HPDE6-E6E7 (cell line): Measurements from ENCODE around the gene TMEM185B.
"Not testable (repeated sequence)": the region's sequence is repeated elsewhere in the genome, so short reads cannot be mapped to it uniquely, and the experiment has no call there.

ENCODE experiments used
- DNase-seq: peaks from one replicate; pipeline ENCODE4 v3.0.0; 2011; ENCODE audit warnings: missing footprints; ENCODE audit errors: extremely low spot score

The TMEM185B gene

GRCh38 chr2:120223034-120223912 is at the start of gene TMEM185B:
TSS of gene TMEM185B (minus strand) at chr2:120223400. CDS start at chr2:120222976, 424 bp downstream.
- DNase-seq, result peak; percentile 82

- DNase-seq, result no peak
These were observed 48.6 kb upstream of the TMEM185B start for GRCh38 chr2:120271711-120272379.

DNA sequence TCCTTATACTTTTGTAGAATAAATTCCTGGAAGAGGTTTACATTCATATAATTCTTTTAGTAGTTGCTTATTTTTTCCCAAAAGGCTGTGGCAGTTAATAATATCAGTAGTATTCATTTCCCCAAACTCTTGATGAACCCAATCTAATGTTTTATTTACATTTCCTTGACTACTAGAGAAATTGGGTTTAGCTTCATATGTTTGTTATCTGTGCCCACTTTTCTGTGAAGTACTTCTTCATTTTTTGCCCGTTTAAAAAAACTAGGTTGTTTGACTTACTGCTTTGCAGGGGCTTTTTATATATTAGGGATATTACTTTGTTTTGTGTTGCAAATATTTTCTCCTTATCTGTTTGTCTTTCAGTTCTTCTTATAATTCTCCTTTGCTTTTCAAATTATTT is 46.6 kb upstream of the TMEM185B start:
- no peak for DNase-seq

GRCh38 chr2:120269076-120269744 is 46.0 kb upstream of the TMEM185B start:
- no peak for DNase-seq

DNA sequence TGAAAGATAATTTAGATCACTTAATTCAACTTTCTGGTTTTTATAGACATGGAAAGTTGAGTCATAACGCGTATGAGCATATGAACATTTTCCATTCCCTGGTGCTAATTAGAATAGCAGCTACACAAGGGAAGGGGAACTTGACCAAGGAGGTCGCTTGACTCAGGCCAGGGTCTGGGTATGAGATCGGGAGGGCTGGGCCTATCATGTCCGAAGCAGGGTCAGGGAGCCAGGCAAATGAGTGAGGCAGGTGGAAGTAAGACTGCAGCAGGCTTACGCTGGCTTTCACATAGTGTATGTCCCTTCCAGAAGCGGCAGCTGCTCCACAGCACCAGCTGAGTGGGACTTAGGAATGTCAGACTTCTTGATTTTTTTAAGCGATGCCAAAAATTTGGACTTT is 44.1 kb upstream of the TMEM185B start:
- DNase-seq, result no peak

DNA sequence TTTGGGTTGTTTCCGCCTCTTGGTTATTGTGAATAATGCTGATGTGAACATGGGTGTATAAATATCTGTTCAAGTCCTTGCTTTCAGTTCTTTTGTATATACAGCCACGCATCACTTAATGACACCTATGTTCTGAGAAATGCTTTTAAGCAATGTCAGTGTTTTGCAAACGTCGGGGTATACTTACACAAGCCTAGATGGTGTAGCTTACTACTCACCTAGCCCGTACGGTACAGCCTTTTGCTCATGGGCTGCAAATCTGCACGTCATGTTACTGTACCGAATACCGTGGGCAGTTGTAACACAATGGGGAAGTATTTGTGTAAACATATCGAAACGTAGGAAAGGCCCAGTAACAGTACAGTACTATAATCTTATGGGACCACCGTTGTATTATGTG is 41.8 kb upstream of the TMEM185B start:
- no peak for DNase-seq

DNA sequence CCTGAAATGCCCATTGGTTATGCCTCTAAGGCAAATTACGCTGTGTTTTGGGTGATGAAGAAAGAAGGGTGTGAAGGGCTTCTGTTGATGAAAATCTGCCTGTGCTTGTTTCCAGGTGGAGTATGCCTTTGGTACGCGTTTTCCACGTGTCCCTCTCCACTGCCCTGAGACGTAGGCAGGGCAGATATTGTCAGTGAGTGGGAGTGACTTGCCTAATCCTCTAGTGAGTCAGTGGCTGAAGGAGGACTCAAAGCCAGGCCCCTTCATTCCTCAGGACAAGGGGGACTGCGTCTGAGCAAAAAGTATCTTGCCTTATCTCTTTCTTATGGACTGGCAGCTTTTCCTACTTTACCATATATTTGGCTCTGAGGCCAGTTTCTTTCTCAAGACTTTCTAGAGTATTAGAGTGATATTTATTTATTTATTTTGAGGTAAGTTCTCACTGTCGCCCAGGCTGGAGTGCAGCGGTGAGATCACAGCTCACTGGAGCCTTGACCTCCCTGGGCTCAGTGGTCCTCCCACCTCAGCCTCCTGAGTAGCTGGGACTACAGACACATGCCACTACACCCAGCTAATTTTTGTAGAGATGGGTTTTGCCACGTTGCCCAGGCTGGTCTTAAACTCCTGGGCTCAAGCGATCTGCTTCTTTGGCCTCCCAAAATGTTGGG is 39.7 kb upstream of the TMEM185B start:
- DNase-seq, result peak; percentile 86

DNA sequence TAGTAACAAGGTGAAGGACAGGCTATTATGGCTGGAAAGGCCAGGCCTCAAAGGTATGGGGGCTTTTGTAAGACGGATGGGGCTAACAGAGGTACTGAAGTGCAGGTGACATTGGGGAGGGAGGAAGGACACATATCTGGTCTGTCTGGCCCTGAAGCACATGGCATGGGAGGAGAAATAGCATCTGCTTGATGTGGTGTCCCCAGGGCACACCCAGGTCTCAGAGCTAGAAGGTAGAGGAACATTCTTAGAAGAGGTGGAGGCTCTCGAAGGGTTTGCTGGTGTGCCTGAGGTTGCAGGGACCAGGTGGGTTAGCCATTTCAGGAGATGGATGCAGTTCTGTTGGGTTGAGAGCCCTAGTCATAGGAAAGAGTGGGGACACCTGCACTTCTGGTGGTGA is 39.0 kb upstream of the TMEM185B start:
- no peak for DNase-seq

DNA sequence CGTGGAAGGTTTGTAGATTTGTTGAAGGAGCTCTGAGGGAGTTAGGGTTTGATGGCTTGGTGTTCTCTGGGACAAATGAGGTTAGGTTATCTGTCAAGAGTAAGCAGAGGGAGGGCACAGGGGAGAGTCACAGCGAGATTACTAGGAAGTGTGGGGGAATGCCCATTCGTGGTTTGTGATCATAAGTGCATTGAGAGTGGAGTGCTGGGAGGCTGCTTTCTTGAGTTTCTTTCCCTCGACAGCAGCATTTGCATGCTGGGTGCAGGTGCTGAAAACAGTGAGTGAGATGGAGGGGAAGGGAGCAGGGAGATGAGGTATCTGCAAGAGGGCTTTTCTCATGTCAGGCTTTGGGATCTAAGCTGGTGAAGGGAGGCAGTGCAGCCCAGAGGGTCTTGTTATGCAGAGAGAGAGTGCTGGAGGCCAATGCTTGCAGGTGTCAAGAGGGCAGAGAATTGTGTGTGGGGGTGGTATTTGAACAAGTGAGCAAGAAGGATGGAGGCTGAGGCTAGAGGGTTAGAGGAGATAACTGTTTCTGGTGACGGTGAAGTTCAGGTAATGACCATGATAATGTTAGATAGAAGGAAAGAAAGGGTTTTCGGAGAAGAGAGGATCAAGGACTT is 38.3 kb upstream of the TMEM185B start:
- DNase-seq, result no peak

DNA sequence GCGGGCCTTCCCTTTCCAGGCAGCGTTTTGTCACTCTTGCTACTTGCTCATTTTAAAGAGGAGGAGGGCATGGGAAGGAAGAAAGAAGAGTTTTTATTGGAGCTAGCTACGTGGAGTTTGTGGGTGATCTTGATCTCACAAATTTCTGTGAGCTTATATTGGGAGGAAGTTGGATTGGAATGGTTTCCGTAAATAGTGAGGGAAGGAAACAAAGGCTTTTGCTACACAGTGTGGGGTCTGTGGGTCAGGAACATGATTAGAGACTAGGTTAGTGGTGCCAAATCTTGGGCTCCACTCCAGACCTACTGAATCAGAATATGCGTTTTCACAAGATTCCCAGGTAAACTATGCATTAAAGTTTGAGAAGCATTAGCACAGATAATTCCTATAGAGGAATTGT is 37.5 kb upstream of the TMEM185B start:
- DNase-seq, result no peak

DNA sequence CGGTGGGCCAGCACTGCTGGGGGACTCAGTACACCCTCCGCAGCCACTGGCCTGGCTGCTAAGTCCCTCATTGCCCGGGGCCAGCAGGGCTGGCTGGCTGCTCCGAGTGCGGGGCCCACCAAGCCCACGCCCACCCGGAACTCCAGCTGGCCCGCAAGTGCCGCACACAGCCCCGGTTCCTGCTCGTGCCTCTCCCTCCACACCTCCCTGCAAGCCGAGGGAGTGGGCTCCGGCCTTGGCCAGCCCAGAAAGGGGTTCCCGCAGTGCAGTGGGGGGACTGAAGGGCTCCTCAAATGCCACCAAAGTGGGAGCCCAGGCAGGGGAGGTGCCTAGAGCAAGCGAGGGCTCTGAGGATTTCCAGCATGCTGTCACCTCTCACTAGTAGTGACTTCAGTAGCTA is 36.7 kb upstream of the TMEM185B start:
- DNase-seq, result not testable (repeated sequence)

DNA sequence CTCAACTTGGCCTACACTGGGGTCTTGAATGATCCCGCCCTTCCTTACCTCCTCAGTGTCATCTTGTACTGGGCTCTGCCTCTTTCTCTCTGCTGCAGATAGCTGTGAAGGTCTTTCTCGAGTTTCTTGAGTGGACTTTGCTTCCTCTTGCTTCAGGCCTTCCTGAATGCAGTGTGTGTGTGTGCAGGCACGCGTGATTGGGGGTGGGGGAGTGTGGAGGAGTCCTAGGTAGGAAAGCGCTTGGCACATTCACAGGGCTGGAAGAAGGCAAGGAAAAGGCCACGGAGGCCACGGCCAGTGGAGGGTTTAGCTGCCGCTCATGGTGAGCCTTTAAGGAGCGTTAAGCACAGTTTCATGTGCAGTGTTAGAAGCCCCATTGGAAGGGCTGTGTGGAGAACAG is 35.0 kb upstream of the TMEM185B start:
- DNase-seq, result no peak

DNA sequence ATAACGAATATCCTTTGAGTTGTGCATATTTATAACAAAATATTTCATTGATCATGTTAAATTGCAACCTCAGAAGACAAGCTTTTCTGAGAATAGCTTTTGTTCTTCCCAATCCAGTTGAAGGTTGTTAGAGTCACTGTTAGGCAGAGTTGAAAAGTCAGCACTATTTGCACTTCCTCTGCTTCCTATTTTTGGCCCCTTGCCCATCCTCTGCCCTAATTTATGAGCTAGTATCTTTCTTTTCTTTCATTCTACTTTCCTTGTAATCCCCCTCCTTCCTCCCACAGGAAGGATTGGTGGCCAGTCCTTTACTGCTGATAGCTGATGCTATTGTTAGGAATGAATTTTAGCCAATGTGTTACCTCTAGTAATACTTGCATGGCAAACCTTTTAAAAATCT is 34.3 kb upstream of the TMEM185B start:
- DNase-seq, result no peak

- DNase-seq, result no peak
These were observed 33.4 kb upstream of the TMEM185B start for GRCh38 chr2:120256651-120257000.

DNA sequence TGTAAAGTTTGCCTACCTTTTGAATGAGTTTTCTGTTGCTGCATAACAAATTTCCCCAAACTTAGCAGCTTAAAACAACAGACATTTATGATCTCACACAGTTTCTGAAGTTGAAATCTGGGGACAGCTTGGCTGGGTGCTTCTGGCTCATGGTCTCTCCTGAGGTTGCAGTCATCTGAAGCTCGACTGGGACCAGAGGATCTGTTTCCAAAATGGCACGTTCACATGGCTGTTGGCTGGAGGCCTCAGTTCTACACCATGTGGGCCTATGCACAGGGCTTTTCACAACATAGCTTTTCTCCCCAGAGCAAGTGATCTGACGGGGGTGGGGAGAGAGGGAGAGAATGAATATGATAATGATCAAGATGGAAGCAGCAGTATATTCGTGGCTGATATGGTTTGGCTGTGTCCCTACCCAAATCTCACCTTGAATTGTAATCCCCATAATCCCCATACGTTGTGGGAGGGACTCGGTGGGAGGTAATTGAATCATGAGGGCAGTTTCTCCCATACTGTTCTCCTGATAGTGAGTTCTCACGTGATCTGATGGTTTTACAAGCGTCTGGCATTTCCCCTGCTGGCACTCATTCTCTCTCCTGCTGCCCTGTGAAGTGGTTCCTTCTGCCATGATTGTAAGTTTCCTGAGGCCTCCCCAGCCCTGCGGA is 32.9 kb upstream of the TMEM185B start:
- no peak for DNase-seq

DNA sequence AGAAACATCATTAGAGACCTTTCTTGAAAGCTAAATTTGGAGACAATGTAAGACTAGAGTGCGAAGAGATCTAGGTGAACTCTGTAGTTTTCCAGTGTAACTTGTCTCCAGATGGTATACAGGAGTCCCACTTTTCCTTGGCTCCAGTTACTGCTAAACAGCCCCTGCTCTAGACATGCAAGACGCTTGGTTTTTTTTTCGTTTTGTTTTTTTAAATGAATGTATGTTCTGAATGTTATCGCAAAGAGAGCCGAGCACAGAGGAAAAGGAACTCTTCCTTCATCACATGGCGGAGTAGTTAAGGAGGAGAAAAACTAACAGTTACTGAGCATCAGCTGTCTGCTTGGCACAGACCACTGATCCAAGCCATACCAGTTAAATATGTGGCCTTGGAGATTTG is 31.9 kb upstream of the TMEM185B start:
- DNase-seq, result no peak

GRCh38 chr2:120254178-120254577 is 31.0 kb upstream of the TMEM185B start:
- DNase-seq, result no peak

DNA sequence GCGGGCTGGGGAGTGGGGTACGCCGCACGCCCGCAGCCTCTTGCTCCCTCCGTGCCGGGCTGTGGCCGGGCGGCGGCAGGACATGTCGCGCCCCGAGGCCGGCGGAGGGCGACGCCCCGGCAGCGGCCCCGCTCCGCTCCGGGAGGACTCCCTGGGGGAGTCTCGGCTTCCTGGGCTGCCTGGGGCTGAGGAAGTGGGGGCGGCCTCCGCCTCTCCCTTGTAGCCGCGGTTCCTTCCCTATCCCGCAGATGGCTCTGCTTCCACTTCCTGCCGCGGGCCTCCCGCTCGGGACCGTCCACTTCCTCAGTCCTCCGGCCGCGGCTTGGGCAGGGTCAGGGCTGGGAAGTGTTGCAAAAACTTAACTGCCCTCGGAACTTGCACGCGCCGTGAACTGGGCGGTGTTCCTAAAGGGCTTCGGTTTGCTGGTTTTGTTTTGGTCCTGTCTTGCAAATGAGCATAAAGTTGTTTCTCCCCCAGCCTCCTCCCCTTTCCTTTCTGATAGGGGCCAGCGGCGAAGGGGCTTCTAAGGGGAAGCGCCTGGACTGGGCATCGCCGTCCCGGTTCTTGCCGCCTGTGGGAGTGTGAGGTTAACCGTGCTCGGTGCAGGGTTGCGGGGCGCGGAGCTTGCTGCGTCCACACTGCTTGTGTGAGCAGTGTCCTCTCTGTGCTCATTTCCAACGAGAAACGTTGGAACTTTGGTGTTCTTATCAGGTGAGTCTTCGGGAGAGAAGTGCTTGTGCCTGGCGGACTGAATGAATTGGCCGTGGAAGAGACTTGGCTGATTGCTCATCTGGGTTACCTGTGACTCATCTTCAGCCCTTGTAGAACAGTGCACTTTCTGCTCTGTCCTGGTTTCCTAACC is 30.1 kb upstream of the TMEM185B start:
- DNase-seq, result no peak

DNA sequence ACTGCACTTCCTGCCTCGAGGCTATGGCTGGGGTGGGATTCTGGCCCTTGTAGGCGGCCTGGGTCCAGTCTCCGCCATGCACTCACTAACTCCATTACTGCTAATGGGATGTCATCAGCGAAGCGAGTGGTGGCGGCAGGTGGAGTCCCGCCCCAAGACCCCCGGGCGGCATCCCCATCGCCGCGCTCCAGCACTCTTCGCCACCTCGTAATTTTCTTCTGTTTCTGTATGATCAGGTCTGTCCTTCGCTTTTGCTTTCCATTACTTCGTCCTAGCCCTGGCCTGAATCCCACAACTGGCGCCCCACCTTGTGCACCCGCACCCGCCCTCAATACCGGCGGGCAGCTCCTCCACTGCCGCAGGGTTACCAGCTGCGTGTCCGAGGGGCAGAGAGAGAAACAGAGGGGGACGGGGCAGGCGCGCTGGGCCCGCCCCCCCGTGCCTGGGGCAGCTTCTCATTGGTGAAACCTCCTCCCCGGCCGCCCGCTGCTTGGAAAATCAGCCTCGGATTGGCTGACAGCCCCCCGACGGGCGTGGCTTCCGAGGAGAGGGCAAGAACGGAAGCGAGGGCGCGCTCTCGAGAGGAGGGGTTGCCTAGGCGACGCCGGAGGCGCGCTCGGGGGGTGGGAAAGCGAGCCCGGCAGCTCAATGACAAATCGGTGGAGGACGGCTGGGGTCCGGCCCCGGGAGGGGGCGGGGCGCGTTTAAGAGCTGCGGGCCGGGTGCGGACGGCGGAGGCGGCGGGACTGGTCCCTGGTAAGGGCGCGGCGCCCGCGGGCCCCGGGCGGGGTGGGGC is 29.2 kb upstream of the TMEM185B start, which contains the start of gene RALB:
RALB (plus strand) TSS at position 628 of the 796 bp plus-strand sequence. CDS start 25,813 bp downstream, outside the sequence.
- peak; percentile 98 for DNase-seq
